ENCODE data around the gene IPO13.

Gene IPO13

GRCh38 chr1:43992232-43992995, 45.7 kb downstream of the IPO13 start:
- DNase-seq, result no peak

GRCh38 chr1:43993206-43993914, 46.6 kb downstream of the IPO13 start:
- DNase-seq, result no peak

- DNase-seq, result no peak
Observed at GRCh38 chr1:43994071-43994470, 47.3 kb downstream of the IPO13 start.

GRCh38 chr1:43994794-43995790, 48.3 kb downstream of the IPO13 start:
- no peak for DNase-seq

GRCh38 chr1:43995984-43996732, 49.4 kb downstream of the IPO13 start:
- DNase-seq, result no peak

- no peak for DNase-seq
Observed at GRCh38 chr1:43996733-43997115, 50.0 kb downstream of the IPO13 start.

- no peak for DNase-seq
Observed at GRCh38 chr1:43997295-43997999, 50.7 kb downstream of the IPO13 start.

- DNase-seq, result no peak
Observed at GRCh38 chr1:43998000-43998378, 51.2 kb downstream of the IPO13 start.

- no peak for DNase-seq
Observed at GRCh38 chr1:43999455-43999854, 52.7 kb downstream of the IPO13 start.

- DNase-seq, result no peak
Observed at GRCh38 chr1:44000122-44000665, 53.4 kb downstream of the IPO13 start.

GRCh38 chr1:44002165-44002564, 55.4 kb downstream of the IPO13 start:
- DNase-seq, result no peak

- no peak for DNase-seq
Observed at GRCh38 chr1:44002606-44003157, 55.9 kb downstream of the IPO13 start.

GRCh38 chr1:44008259-44008658, 61.5 kb downstream of the IPO13 start:
- DNase-seq, result no peak

- DNase-seq, result no peak
Observed at GRCh38 chr1:44010935-44011471, 64.3 kb downstream of the IPO13 start.

GRCh38 chr1:44012404-44012803, 65.7 kb downstream of the IPO13 start:
- DNase-seq, result no peak

- no peak for DNase-seq
Observed at GRCh38 chr1:44012941-44013609, 66.3 kb downstream of the IPO13 start.

GRCh38 chr1:44013949-44014348, 67.2 kb downstream of the IPO13 start:
- DNase-seq, result no peak

GRCh38 chr1:44014365-44015104, 67.8 kb downstream of the IPO13 start:
- no peak for DNase-seq

GRCh38 chr1:44015206-44015605, 68.5 kb downstream of the IPO13 start:
- no peak for DNase-seq

Measured in NCI-H187 treated with DMSO at 0.1 percent for 48 hours (cell line).